A549 (cell line): ENCODE data around the gene RGS2. TPM values are rescaled to one million over a fixed set of nuclear protein-coding genes. Genes with fewer than 3 reads are reported as not detected.

Source experiments
- ATAC-seq, 2 experiments: fragments of 200-7000 bp in 1 of 2; fragments of >200 bp in 1 of 2; cut with Nextera tagmentation in 1 of 2; cut with Tn5 transposase in 1 of 2; 3 replicates each; pipeline versions ENCODE4 v1.8.0 to v1.9.1; 2018 to 2020; ENCODE audit warnings: mild to moderate bottlenecking in 1 of 2, moderate library complexity in 1 of 2
- CTCF ChIA-PET: fragments of 300-600 bp; sonication (Branson Sonifier 250); formaldehyde crosslinking; extraction: SDS; loops from one replicate; lab custom pipeline; 2021; ENCODE audit warnings: antibody characterized with exemption, inconsistent platforms; lab: Yijun Ruan, JAX
- POLR2A ChIA-PET: fragments of 350-600 bp; formaldehyde crosslinking; extraction: SDS; loops from one replicate; lab custom pipeline; 2021; ENCODE audit warnings: antibody characterized with exemption, inconsistent platforms; lab: Yijun Ruan, JAX
- DNase-seq, 2 experiments: peaks; one replicate each; pipeline versions ENCODE4 v3.0.0 to v3.0.0-alpha.2; 2011 to 2016; ENCODE audit warnings: low read depth in 1 of 2, low spot score in 1 of 2
- FAIRE-seq: peaks from 2 replicates; lab custom pipeline; 2011; peaks lifted over from hg19 to GRCh38; lab: Jason Lieb, UNC
- H3K27ac ChIP-seq, 2 experiments: fragments of >200 bp; sonication (Bioruptor Twin); formaldehyde crosslinking; 3 replicates each; pipeline ENCODE4 v1.5.1; 2016 to 2017
- H3K4me1 ChIP-seq: fragments of >200 bp; sonication (Bioruptor Twin); formaldehyde crosslinking; 3 replicates; pipeline ENCODE4 v1.6.1; 2016
- H3K4me2 ChIP-seq: fragments of >200 bp; sonication (Bioruptor Twin); formaldehyde crosslinking; 3 replicates; pipeline ENCODE4 v1.6.1; 2016
- H3K4me3 ChIP-seq: fragments of >200 bp; sonication (Bioruptor Twin); formaldehyde crosslinking; 3 replicates; pipeline ENCODE4 v1.5.1; 2016
- H3K9me3 ChIP-seq: fragments of >200 bp; sonication (Bioruptor Twin); formaldehyde crosslinking; 3 replicates; pipeline ENCODE4 v1.6.1; 2016
- CHD2 ChIP-seq: fragments of 150-350 bp; IDR thresholded peaks from 2 replicates; pipeline ENCODE4 v1.6.1; 2014; ENCODE audit warnings: low read length; ENCODE audit not compliant: partially characterized antibody
- EHMT2 ChIP-seq: fragments of 200-600 bp; sonication (generic); IDR thresholded peaks from 2 replicates; pipeline ENCODE4 v1.6.1; 2016; ENCODE audit warnings: antibody characterized with exemption, low read depth, mild to moderate bottlenecking, moderate library complexity
- EP300 ChIP-seq, 2 experiments: fragments of >200 bp; sonication (Bioruptor Twin); formaldehyde crosslinking; IDR thresholded peaks; 2 replicates in 1 of 2; 3 replicates in 1 of 2; pipeline ENCODE4 v1.6.1; 2016 to 2017
- ESRRA ChIP-seq: fragments of 150-350 bp; IDR thresholded peaks from 2 replicates; pipeline ENCODE4 v1.6.1; 2014; ENCODE audit warnings: mild to moderate bottlenecking, low read length, borderline replicate concordance
- FOSL2 ChIP-seq, 2 experiments: fragments of 450-650 bp in 1 of 2; fragments of >200 bp in 1 of 2; sonication (Bioruptor Twin) in 1 of 2; formaldehyde crosslinking; IDR thresholded peaks; 2 replicates each; pipeline versions ENCODE4 v1.5.0 to v1.6.1; 2016 to 2020; ENCODE audit warnings: mild to moderate bottlenecking in 1 of 2, moderate library complexity in 1 of 2
- GATA3 ChIP-seq: IDR thresholded peaks from 2 replicates; pipeline ENCODE4 v1.6.1; 2012; ENCODE audit warnings: borderline replicate concordance
- HDAC2 ChIP-seq: fragments of 200-600 bp; sonication (generic); IDR thresholded peaks from 2 replicates; pipeline ENCODE4 v1.6.1; 2016
- HOXB5 ChIP-seq: fragments of 250-450 bp; sonication (Bioruptor Pico); IDR thresholded peaks from 2 replicates; pipeline ENCODE4 v1.5.0; 2020; ENCODE audit warnings: mild to moderate bottlenecking, moderate library complexity
- KDM5A ChIP-seq: fragments of 200-600 bp; sonication (generic); IDR thresholded peaks from 2 replicates; pipeline ENCODE4 v1.6.1; 2016; ENCODE audit warnings: antibody characterized with exemption, mild to moderate bottlenecking
- MAFK ChIP-seq: fragments of 450-650 bp; IDR thresholded peaks from 2 replicates; pipeline ENCODE4 v1.6.1; 2014; ENCODE audit not compliant: partially characterized antibody
- MAX ChIP-seq: IDR thresholded peaks from 2 replicates; pipeline ENCODE4 v1.6.1; 2012
- MAZ ChIP-seq: fragments of 150-350 bp; IDR thresholded peaks from 2 replicates; pipeline ENCODE4 v1.6.1; 2014; ENCODE audit warnings: antibody characterized with exemption, low read depth, low read length, borderline replicate concordance
- NR3C1 ChIP-seq: fragments of >200 bp; sonication (Bioruptor Twin); formaldehyde crosslinking; IDR thresholded peaks from 3 replicates; pipeline ENCODE4 v1.6.1; 2017
- PHF8 ChIP-seq: fragments of 200-600 bp; sonication (generic); IDR thresholded peaks from 2 replicates; pipeline ENCODE4 v1.6.1; 2016; ENCODE audit warnings: low read depth, mild to moderate bottlenecking, antibody characterized with exemption, moderate library complexity, borderline replicate concordance
- POLR2AphosphoS2 ChIP-seq: conservative IDR thresholded peaks from 2 replicates; pipeline ENCODE4 v1.6.1; 2012; ENCODE audit warnings: low read length, improper control_type of control experiment, inconsistent platforms
- RCOR1 ChIP-seq: fragments of 150-350 bp; IDR thresholded peaks from 2 replicates; pipeline ENCODE4 v1.6.1; 2014; ENCODE audit warnings: antibody characterized with exemption, low read length, low read depth
- REST ChIP-seq: fragments of 200-600 bp; sonication (generic); IDR thresholded peaks from 2 replicates; pipeline ENCODE4 v1.6.1; 2016; ENCODE audit warnings: antibody characterized with exemption, mild to moderate bottlenecking, moderate library complexity
- SMC3 ChIP-seq: fragments of >200 bp; sonication (Bioruptor Twin); formaldehyde crosslinking; IDR thresholded peaks from 3 replicates; pipeline ENCODE4 v1.6.1; 2018; ENCODE audit warnings: inconsistent platforms
- SREBF2 ChIP-seq: fragments of 450-650 bp; IDR thresholded peaks from 2 replicates; pipeline ENCODE4 v1.6.1; 2014; ENCODE audit warnings: mild to moderate bottlenecking, moderate library complexity
- TFCP2L1 ChIP-seq: fragments of 250-450 bp; sonication (Bioruptor Pico); IDR thresholded peaks from 2 replicates; pipeline ENCODE4 v1.5.0; 2021; ENCODE audit warnings: mild to moderate bottlenecking
- TP53 ChIP-seq: fragments of 250-450 bp; sonication (Bioruptor Pico); IDR thresholded peaks from 2 replicates; pipeline ENCODE4 v1.5.0; 2021; ENCODE audit warnings: mild to moderate bottlenecking, moderate library complexity
- ZFP36 ChIP-seq: fragments of 450-650 bp; IDR thresholded peaks from 2 replicates; pipeline ENCODE4 v1.6.1; 2014; ENCODE audit warnings: borderline replicate concordance; ENCODE audit not compliant: partially characterized antibody
- ZNF302 ChIP-seq: fragments of 250-450 bp; sonication (Bioruptor Pico); IDR thresholded peaks from 2 replicates; pipeline ENCODE4 v1.9.0; 2021; ENCODE audit warnings: inconsistent platforms, mild to moderate bottlenecking, moderate library complexity
- WGBS: methylation state at CpG from one replicate; pipeline ENCODE4 v1.1.6; 2017; ENCODE audit errors: missing lambda C conversion rate; 5-methylcytosine and 5-hydroxymethylcytosine counted together
- polyA plus RNA-seq, 4 experiments: library from polyadenylated mRNA; depleted of rRNA in 3 of 4; stranded (reverse); fragments of >200 nt; fragmentation: RNase III in 1 of 4; extraction: RNeasy Plus Mini Kit Qiagen cat#74134 plus additional on column Dnase treatment in 1 of 4; gene quantifications; 2 replicates in 3 of 4; 3 replicates in 1 of 4; pipeline ENCODE4 v1.2.3, GENCODE V29; 2011 to 2017
- TF ChIP-seq, protein P1 (sequence below): fragments of >200 bp; sonication (Bioruptor Twin); formaldehyde crosslinking; IDR thresholded peaks from 2 replicates; pipeline ENCODE4 v1.6.1; 2016

The RGS2 gene
- polyA plus RNA-seq, 2 of the 4 experiments (the other 2 are of a cell fraction) = 20.1 to 26.5 TPM

- Histone ChIP-seq H3K9me3 (no peaks in the 10 kb centered on the region), H3K27ac (no peak overlapping the region), H3K4me3 (no peak overlapping the region), H3K4me1 (no peaks in the 10 kb centered on the region), H3K4me2 (no peak overlapping the region)
- ATAC-seq (no peak), FAIRE-seq (no peak), DNase-seq (no peak)
- ChIA-PET POLR2A (no interaction called here), CTCF (interaction anchor here (1.0 to 1.5 kb wide), 3 partner anchors 224 to 317 kb away, joined by 4 read pairs; no protein-coding TSS in a partner anchor)
- no peak for TF ChIP-seq MAZ
- TF ChIP-seq EHMT2 = no peak
Observed at GRCh38 chr1:192794768-192795035, 14.1 kb upstream of the RGS2 start.

- POLR2A ChIA-PET = interaction anchor here (1.0 kb wide), 1 partner anchor 13 kb away, joined by 3 read pairs; the partner anchor contains the start of gene RGS2
- H3K4me2 ChIP-seq = no peak overlapping the region
- no peak for TF ChIP-seq TFCP2L1
- no peak for TF ChIP-seq SMC3
- TF ChIP-seq EHMT2 = no peak
- no peak for TF ChIP-seq ZFP36
- no peak for TF ChIP-seq SREBF2
- no peak for TF ChIP-seq PHF8
- no peak for TF ChIP-seq KDM5A
- TF ChIP-seq FOSL2 (IDR thresholded peaks at IDR 0.05) = no peak
- TF ChIP-seq FOSL2 (CRISPR knock-in tag; IDR thresholded peaks at IDR 0.05) = no peak
- no peak for TF ChIP-seq MAX
- no peak for TF ChIP-seq ESRRA
- TF ChIP-seq, all 56 proteins: peak for 0
- Histone ChIP-seq H3K4me1 (no peaks in the 10 kb centered on the region), H3K9me3 (no peaks in the 10 kb centered on the region), H3K4me3 (no peak overlapping the region), H3K27ac (no peak overlapping the region)
- DNase-seq = no peak
- FAIRE-seq = no peak
- no peak for ATAC-seq
- CTCF ChIA-PET = interaction anchor here (0.9 to 2.2 kb wide), 5 partner anchors 10 to 319 kb away, joined by 3 to 12 read pairs (median 4); no protein-coding TSS in a partner anchor
- WGBS = 89% methylated on average over 1 of the region's 1 CpG
Observed at GRCh38 chr1:192795916-192796618, 12.8 kb upstream of the RGS2 start.

DNA sequence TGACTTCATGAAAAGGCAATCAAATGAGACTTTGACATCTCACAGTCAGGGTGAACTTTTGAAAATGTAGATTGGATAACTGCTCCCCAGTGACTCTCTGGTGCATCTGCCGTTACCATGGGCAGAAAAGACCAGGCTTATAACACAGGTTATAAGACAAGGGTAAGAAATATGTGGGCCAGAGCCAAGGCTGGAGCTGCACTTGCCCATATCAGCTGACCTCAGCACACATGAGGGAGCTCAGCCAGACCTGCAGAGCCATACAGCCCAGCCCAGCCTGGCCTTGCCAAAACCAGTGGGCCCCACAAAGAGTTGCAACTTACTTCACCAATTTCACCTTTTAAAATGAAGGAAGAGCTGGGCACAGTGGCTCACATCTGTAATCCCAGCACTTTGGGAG is 11.7 kb upstream of the RGS2 start:
- TF ChIP-seq REST = no peak
- TF ChIP-seq PHF8 = no peak
- no peak for TF ChIP-seq CHD2
- TF ChIP-seq GATA3 = no peak
- TF ChIP-seq POLR2AphosphoS2 = no peak
- no peak for TF ChIP-seq ZFP36
- TF ChIP-seq KDM5A = no peak
- TF ChIP-seq HDAC2 = no peak
- TF ChIP-seq ZNF302 (CRISPR knock-in tag) = no peak
- no peak for TF ChIP-seq RCOR1
- no peak for TF ChIP-seq SREBF2
- no peak for TF ChIP-seq ESRRA
- no peak for TF ChIP-seq NR3C1
- no peak for TF ChIP-seq HOXB5 (CRISPR knock-in tag)
- TF ChIP-seq, protein P1, sequence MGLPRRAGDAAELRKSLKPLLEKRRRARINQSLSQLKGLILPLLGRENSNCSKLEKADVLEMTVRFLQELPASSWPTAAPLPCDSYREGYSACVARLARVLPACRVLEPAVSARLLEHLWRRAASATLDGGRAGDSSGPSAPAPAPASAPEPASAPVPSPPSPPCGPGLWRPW = no peak
- no peak for TF ChIP-seq EP300 (IDR thresholded peaks at IDR 0.05)
- no peak for TF ChIP-seq TP53 (CRISPR knock-in tag)
- no peak for TF ChIP-seq MAFK
- Histone ChIP-seq H3K4me1 (no peaks in the 10 kb centered on the region), H3K4me2 (no peak overlapping the region), H3K27ac (no peak overlapping the region), H3K4me3 (no peak overlapping the region), H3K9me3 (no peaks in the 10 kb centered on the region)
- FAIRE-seq (no peak), DNase-seq (no peak), ATAC-seq (no peak)
- ChIA-PET CTCF (interaction anchor here (0.7 to 2.2 kb wide), 5 partner anchors 8 to 320 kb away, joined by 3 to 12 read pairs (median 4); no protein-coding TSS in a partner anchor), POLR2A (interaction anchor here (1.0 kb wide), 1 partner anchor 12 kb away, joined by 3 read pairs; the partner anchor contains the start of gene RGS2)
- WGBS = 90% methylated on average over 1 of the region's 1 CpG
